Fibroblast of skin of abdomen (primary cell): ENCODE measurements around the gene FMNL1.

Experiments used
- DNase-seq: peaks from one replicate; pipeline ENCODE4 v3.0.0-alpha.2; 2013

FMNL1 gene

DNA sequence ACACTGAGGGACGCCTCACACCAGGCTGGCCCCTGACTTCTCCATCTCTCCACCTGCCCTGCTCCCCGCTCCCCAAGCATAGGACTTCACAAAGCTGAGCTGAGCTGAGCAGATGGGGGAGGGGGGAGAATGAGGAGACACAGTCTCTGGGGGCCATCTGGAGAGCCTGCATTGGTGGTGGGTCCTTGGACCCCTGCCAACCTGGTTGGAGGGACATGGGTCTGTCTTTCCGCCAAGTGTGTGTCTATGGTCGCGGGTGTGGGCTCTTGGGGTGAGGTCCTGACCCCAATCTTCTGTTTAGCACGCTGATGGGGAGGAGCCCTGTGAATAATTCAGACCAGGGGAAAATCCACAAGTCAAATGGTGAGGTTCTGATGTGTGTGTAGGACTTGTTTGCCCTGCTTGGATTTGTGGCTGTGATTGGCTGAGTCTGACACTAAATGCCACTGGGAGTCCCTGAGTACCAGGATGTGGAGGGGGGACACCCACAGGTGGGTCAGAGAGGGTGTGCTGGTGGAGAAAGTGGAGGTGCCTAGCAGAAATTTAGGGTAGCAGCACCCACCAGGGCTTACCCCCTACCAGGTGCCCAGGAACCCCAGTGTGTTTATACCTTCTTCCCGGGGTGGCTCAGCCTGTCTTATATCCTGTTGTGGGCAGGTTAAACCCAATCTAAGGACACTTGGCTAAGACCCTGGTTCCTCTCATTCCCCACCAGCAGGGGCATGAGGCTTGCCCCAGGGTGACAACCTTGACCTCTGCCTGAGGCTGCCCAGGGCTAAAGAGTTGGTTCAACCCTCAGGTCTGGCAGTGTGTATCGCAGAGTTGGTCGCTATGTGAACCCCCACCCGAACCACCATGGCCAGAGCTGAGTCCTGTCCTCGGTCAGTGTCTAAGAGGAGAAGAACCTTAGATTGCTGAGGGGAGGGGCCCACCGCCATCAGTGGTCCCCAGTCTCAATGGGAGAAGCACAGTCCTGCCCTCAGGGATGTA, 2.1 kb downstream of the FMNL1 start:
- DNase-seq = no peak

GRCh38 chr17:45224671-45225050, 3.0 kb downstream of the FMNL1 start:
- DNase-seq = no peak

- DNase-seq = no peak
Observed at GRCh38 chr17:45225051-45225700, 3.5 kb downstream of the FMNL1 start.

- DNase-seq = no peak
Observed at GRCh38 chr17:45225964-45226530, 4.4 kb downstream of the FMNL1 start.

- DNase-seq = no peak
Observed at GRCh38 chr17:45226576-45226975, 4.9 kb downstream of the FMNL1 start.

DNA sequence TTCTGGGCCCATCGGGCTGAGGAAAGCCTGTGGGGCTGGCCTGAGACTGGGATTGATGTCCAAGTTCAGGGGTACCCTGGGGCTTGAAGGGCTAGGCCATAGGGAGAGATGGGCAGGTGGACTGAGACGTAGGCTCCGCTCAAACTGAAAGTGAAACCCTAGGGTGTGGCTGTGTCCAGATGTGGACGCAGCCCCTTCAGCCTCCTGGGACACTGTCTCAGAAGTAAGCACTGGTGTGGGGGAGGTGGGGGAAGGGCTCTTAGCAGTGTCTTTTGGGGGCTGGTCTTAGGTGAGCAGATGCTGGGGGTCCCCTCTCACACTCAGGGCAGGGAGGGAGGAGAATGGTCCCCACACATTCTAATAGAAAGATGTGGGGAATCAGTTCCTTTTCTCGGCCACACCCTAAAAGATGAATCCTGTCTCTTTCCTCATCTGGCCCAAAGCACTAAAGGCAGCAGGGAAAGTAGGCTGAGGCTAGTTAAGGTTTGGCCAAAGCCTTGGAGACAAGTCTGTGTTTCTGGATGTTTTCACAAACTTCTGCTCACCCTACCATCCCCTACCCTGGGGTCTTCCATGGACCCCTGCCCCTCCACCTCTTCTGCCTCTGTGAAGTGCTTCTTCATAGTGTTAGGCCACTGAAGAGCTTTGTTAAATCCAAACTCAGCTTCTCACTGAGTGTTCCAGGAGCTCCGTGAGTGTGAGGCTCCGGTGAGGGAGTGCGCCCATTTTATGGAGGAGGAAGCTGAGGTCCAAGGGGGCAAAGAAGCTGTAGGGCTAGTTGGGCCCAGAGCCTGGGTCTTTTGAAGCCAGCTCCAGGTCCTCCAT, 5.6 kb downstream of the FMNL1 start:
- no peak for DNase-seq

- no peak for DNase-seq
Observed at GRCh38 chr17:45227926-45228762, 6.5 kb downstream of the FMNL1 start.

DNA sequence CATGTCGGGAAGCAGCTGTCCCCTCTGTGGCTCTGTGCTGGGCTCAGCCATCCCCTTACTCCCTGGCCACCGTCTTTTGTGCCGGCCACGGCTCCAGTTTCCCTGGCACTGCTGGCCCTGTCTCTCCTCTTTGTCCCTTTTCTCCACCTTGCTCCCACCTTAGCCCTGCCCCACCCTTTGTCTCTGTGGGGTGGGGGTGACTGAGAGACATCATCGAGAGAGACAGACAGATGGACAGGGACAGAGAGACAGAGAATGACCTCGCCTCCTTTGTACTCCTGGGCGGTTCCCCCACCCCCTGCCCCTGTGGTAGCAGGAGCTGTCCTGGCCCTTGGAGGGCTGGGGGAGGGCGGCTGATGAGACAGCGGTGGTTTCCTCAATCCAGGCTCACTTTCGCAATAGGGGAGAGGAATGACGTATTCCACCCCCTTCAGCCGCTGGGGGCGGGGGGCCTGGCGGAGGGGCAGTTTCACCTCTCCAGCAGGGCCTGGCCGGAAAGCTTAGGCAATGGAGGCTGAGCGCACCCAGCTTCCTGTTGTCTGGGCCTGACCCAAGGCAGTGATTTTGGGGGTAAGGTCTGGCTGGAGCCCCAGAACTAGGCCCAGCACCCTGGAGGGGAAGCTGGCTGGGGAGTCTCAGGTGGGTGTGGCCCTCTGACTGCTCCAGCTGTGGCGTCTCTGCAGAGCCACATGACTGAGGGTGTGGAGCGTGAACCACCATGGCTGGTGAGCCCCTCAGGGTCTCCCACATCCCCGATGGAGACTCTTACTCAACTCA, 7.3 kb downstream of the FMNL1 start:
- peak; percentile 91 for DNase-seq

- DNase-seq = no peak
Observed at GRCh38 chr17:45229681-45230409, 8.2 kb downstream of the FMNL1 start.

GRCh38 chr17:45230410-45230786, 8.7 kb downstream of the FMNL1 start:
- no peak for DNase-seq

DNA sequence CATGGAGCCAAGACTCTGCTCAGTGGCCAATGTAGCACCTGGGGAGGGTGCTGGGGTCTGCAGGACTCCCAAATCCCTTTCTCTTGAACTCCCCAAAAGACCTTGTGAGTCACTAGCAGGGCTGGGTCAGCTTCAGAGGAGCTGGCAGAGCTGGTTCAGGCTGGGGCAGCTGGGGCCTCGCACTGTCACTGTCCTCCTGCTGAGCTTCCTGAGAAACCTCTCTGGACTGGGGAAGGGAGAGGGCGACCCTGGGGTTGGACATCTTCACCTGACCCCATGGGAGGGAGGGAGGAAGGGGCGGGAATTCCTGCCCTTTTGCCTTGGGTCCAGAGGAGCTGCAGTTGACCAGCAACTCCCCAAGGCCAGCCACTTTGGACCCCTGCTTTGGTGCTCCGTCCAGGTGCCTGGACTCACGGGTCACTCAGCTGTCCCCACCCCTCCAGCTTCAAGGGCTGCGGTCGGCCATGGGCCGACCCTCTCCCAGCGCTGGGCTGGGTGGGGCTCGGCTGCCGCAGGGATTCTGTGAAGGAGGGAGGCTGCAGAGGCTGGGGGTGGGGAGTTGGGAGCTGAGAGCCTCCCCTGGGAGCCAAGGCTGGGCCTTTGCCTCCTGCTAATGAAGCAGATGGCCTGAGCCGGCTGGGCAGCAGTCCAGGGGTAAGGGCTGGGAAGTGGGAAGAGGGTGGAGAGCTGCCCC, 9.2 kb downstream of the FMNL1 start:
- peak; percentile 37 for DNase-seq

GRCh38 chr17:45231481-45232116, 9.9 kb downstream of the FMNL1 start:
- no peak for DNase-seq

GRCh38 chr17:45232514-45233422, 11.1 kb downstream of the FMNL1 start:
- DNase-seq = no peak

- DNase-seq = no peak
Observed at GRCh38 chr17:45233423-45233924, 11.8 kb downstream of the FMNL1 start.

DNA sequence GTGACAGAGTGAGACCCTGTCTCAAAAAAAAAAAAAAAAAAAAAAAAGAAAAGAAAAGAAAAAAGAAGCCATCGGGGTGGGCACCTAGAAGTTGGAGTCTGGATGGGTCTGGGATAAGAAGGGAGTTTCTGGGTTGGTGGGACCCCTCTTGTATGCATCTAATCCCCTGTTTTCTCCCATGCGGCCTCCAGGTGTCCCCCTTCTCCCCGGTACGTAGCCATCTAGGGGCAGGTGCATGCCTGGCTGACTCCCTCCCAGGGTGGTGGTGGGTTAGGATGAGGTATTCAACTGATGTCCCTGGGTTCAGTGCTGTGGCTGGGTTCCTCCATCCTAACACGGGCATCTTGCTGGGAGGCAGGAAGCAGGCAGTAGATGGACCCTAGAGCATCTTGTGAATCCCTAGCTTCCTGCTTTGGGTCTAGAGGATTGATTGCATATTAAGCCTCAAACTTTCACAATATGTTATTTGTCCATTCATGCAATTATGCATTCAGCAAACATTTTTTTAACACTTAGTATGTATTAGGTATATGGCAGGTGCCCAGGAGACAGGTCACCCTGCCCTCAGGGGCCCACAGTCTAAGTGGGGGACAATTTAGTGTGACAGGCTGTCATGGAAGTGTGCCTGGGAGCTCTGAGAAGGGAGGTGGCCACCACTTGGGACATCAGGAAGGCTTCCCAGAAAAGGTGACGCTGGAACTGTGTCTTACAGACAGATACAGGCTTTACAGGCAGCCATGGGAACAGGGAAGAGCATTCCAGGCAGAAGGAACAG, 13.1 kb downstream of the FMNL1 start:
- DNase-seq = no peak

- peak; percentile 62 for DNase-seq
Observed at GRCh38 chr17:45235416-45236281, 14.0 kb downstream of the FMNL1 start.
